ENCODE data around the gene CDH4.

The CDH4 gene

GRCh38 chr20:61917474-61918145 is 665.5 kb downstream of the CDH4 start:
- H3K36me3 ChIP-seq (ENCODE audit: insufficient read depth, low read length): no peaks in the 10 kb centered on the region
- TF ChIP-seq, protein P1, sequence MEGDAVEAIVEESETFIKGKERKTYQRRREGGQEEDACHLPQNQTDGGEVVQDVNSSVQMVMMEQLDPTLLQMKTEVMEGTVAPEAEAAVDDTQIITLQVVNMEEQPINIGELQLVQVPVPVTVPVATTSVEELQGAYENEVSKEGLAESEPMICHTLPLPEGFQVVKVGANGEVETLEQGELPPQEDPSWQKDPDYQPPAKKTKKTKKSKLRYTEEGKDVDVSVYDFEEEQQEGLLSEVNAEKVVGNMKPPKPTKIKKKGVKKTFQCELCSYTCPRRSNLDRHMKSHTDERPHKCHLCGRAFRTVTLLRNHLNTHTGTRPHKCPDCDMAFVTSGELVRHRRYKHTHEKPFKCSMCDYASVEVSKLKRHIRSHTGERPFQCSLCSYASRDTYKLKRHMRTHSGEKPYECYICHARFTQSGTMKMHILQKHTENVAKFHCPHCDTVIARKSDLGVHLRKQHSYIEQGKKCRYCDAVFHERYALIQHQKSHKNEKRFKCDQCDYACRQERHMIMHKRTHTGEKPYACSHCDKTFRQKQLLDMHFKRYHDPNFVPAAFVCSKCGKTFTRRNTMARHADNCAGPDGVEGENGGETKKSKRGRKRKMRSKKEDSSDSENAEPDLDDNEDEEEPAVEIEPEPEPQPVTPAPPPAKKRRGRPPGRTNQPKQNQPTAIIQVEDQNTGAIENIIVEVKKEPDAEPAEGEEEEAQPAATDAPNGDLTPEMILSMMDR (IDR thresholded peaks at IDR 0.05; ENCODE audit: borderline replicate concordance, extremely low read depth, low read length, poor library complexity, severe bottlenecking): no peak
- no peak for TF ChIP-seq EZH2 (IDR thresholded peaks at IDR 0.05; ENCODE audit: borderline replicate concordance, low read depth, low read length, severe bottlenecking)
- H2AFZ ChIP-seq (ENCODE audit: low read depth, low read length): no peak overlapping the region
- peaks cover 7% of the 10 kb centered on the region for H3K27me3 ChIP-seq (ENCODE audit: insufficient read depth, low read length, poor library complexity)
- ATAC-seq (ENCODE audit: insufficient read depth, low read depth) (no peak), DNase-seq (no peak)
- no peak overlapping the region for H3K9ac ChIP-seq (ENCODE audit: low read depth, low read length)
- H4K20me1 ChIP-seq (ENCODE audit: insufficient read depth, low read length): no peaks in the 10 kb centered on the region; the same call in 1 of the 2 replicates
- H3K79me2 ChIP-seq (ENCODE audit: insufficient read depth, low read length): no peaks in the 10 kb centered on the region
- H3K4me1 ChIP-seq (ENCODE audit: insufficient read depth, low read length): no peaks in the 10 kb centered on the region
- no peak overlapping the region for H3K27ac ChIP-seq (ENCODE audit: low read length)
- H3K4me2 ChIP-seq (ENCODE audit: insufficient read depth, low read length): no peak overlapping the region
- no peaks in the 10 kb centered on the region for H3K9me3 ChIP-seq (ENCODE audit: insufficient read depth, low read length, severe bottlenecking)
- H3K4me3 ChIP-seq (ENCODE audit: low read depth in 1 of 2, low read length in 2 of 2): no peak overlapping the region

- no peaks in the 10 kb centered on the region for H3K36me3 ChIP-seq (ENCODE audit: insufficient read depth, low read length)
- TF ChIP-seq, protein P1 (IDR thresholded peaks at IDR 0.05; ENCODE audit: borderline replicate concordance, extremely low read depth, low read length, poor library complexity, severe bottlenecking): peak; percentile 57
- no peak for TF ChIP-seq EZH2 (IDR thresholded peaks at IDR 0.05; ENCODE audit: borderline replicate concordance, low read depth, low read length, severe bottlenecking)
- ATAC-seq (ENCODE audit: insufficient read depth, low read depth) (no peak), DNase-seq (no peak)
- no peak overlapping the region for H3K9ac ChIP-seq (ENCODE audit: low read depth, low read length)
- H3K79me2 ChIP-seq (ENCODE audit: insufficient read depth, low read length): no peaks in the 10 kb centered on the region
- no peaks in the 10 kb centered on the region for H3K4me1 ChIP-seq (ENCODE audit: insufficient read depth, low read length)
- no peaks in the 10 kb centered on the region for H3K9me3 ChIP-seq (ENCODE audit: insufficient read depth, low read length, severe bottlenecking)
- no peak overlapping the region for H2AFZ ChIP-seq (ENCODE audit: low read depth, low read length)
- H3K27ac ChIP-seq (ENCODE audit: low read length): no peak overlapping the region
- H3K4me2 ChIP-seq (ENCODE audit: insufficient read depth, low read length): no peak overlapping the region
- H4K20me1 ChIP-seq (ENCODE audit: insufficient read depth, low read length): no peaks in the 10 kb centered on the region; the same call in 1 of the 2 replicates
- no peak overlapping the region for H3K4me3 ChIP-seq (ENCODE audit: low read depth in 1 of 2, low read length in 2 of 2)
- H3K27me3 ChIP-seq (ENCODE audit: insufficient read depth, low read length, poor library complexity): no peaks in the 10 kb centered on the region
Observed at GRCh38 chr20:61918548-61918947, 666.5 kb downstream of the CDH4 start.

- Histone ChIP-seq H3K9me3 (ENCODE audit: insufficient read depth, low read length, severe bottlenecking) (no peaks in the 10 kb centered on the region), H3K9ac (ENCODE audit: low read depth, low read length) (no peak overlapping the region), H3K27ac (ENCODE audit: low read length) (no peak overlapping the region), H3K4me1 (ENCODE audit: insufficient read depth, low read length) (no peaks in the 10 kb centered on the region), H3K4me2 (ENCODE audit: insufficient read depth, low read length) (no peak overlapping the region), H2AFZ (ENCODE audit: low read depth, low read length) (no peak overlapping the region), H4K20me1 (ENCODE audit: insufficient read depth, low read length) (no peaks in the 10 kb centered on the region; the same call in 1 of the 2 replicates), H3K4me3 (ENCODE audit: low read depth in 1 of 2, low read length in 2 of 2) (no peak overlapping the region), H3K79me2 (ENCODE audit: insufficient read depth, low read length) (no peaks in the 10 kb centered on the region), H3K27me3 (ENCODE audit: insufficient read depth, low read length, poor library complexity) (no peaks in the 10 kb centered on the region), H3K36me3 (ENCODE audit: insufficient read depth, low read length) (no peaks in the 10 kb centered on the region)
- DNase-seq (no peak), ATAC-seq (ENCODE audit: insufficient read depth, low read depth) (no peak)
- TF ChIP-seq, protein P1 (IDR thresholded peaks at IDR 0.05; ENCODE audit: borderline replicate concordance, extremely low read depth, low read length, poor library complexity, severe bottlenecking): no peak
- no peak for TF ChIP-seq EZH2 (IDR thresholded peaks at IDR 0.05; ENCODE audit: borderline replicate concordance, low read depth, low read length, severe bottlenecking)
Observed at GRCh38 chr20:61919239-61919638, 667.2 kb downstream of the CDH4 start.
